GM23338 (cell line): ENCODE data around the gene HAL. TPM values are rescaled to one million over a fixed set of nuclear protein-coding genes. Genes with fewer than 3 reads are reported as not detected.

Experiments used
- ATAC-seq: fragments of 200-7000 bp; cut with Tn5 transposase; 3 replicates; pipeline ENCODE4 v1.9.1; 2020
- DNase-seq: peaks from one replicate; pipeline ENCODE4 v3.0.0-alpha.2; 2015; ENCODE audit warnings: low spot score
- H2AFZ ChIP-seq: fragments of 200-600 bp; sonication (generic); 2 replicates; pipeline ENCODE4 v1.8.0; 2016; ENCODE audit warnings: antibody characterized with exemption, mild to moderate bottlenecking, moderate library complexity
- H3F3A ChIP-seq: fragments of 200-600 bp; sonication (generic); replicated peaks from 2 replicates; pipeline ENCODE4 v1.8.0; 2017; ENCODE audit warnings: antibody characterized with exemption, mixed run types, low read depth
- H3K27ac ChIP-seq: fragments of 200-600 bp; sonication (generic); 2 replicates; pipeline ENCODE4 v1.6.1; 2016; ENCODE audit warnings: low read depth
- H3K27me3 ChIP-seq: fragments of 200-600 bp; sonication (generic); 2 replicates; pipeline ENCODE4 v1.8.0; 2016; ENCODE audit warnings: mild to moderate bottlenecking, mixed run types, moderate library complexity; ENCODE audit not compliant: insufficient read depth
- H3K36me3 ChIP-seq: fragments of 200-600 bp; sonication (generic); 2 replicates; pipeline ENCODE4 v1.8.0; 2016; ENCODE audit warnings: mild to moderate bottlenecking; ENCODE audit not compliant: insufficient read depth
- H3K4me1 ChIP-seq: fragments of 200-600 bp; sonication (generic); 2 replicates; pipeline ENCODE4 v1.8.0; 2016; ENCODE audit warnings: mild to moderate bottlenecking, moderate library complexity; ENCODE audit not compliant: insufficient read depth
- H3K4me2 ChIP-seq: fragments of 200-600 bp; sonication (generic); 2 replicates; pipeline ENCODE4 v1.7.1; 2017; ENCODE audit warnings: mixed run types
- H3K4me3 ChIP-seq: fragments of 200-600 bp; sonication (generic); 2 replicates; pipeline ENCODE4 v1.6.1; 2016; ENCODE audit warnings: mixed run types
- H3K79me2 ChIP-seq: fragments of 200-600 bp; sonication (generic); replicated peaks from 2 replicates; pipeline ENCODE4 v1.8.0; 2017; ENCODE audit warnings: mild to moderate bottlenecking; ENCODE audit not compliant: insufficient read depth
- H3K9me2 ChIP-seq: fragments of 200-600 bp; sonication (generic); 2 replicates; pipeline ENCODE4 v1.8.0; 2017; ENCODE audit not compliant: insufficient read depth
- H4K20me1 ChIP-seq: fragments of 200-600 bp; sonication (generic); replicated peaks from 2 replicates; pipeline ENCODE4 v1.8.0; 2017; ENCODE audit warnings: mild to moderate bottlenecking; ENCODE audit not compliant: insufficient read depth
- H3K27ac Mint-ChIP-seq: 2 replicates; pipeline ENCODE4 v1.8.0; 2020; ENCODE audit warnings: inconsistent platforms, mild to moderate bottlenecking, moderate library complexity, mixed read lengths
- H3K27me3 Mint-ChIP-seq: 3 replicates; pipeline ENCODE4 v1.8.0; 2022; ENCODE audit warnings: low read depth, mild to moderate bottlenecking, moderate library complexity, mixed read lengths, inconsistent platforms; ENCODE audit not compliant: insufficient read depth, poor library complexity
- H3K36me3 Mint-ChIP-seq: 3 replicates; pipeline ENCODE4 v1.8.0; 2021; ENCODE audit warnings: low read depth, mild to moderate bottlenecking, inconsistent platforms, moderate library complexity, mixed read lengths
- H3K4me1 Mint-ChIP-seq: 3 replicates; pipeline ENCODE4 v1.8.0; 2020; ENCODE audit warnings: mild to moderate bottlenecking, inconsistent platforms, mixed read lengths
- H3K4me3 Mint-ChIP-seq: 3 replicates; pipeline ENCODE4 v1.8.0; 2021; ENCODE audit warnings: moderate library complexity, mild to moderate bottlenecking, inconsistent platforms, mixed read lengths
- H3K9me3 Mint-ChIP-seq: 3 replicates; pipeline ENCODE4 v1.8.0; 2020; ENCODE audit warnings: moderate library complexity, mild to moderate bottlenecking, inconsistent platforms, mixed read lengths
- CREB1 ChIP-seq: fragments of 250-450 bp; sonication (Bioruptor Pico); IDR thresholded peaks from 2 replicates; pipeline ENCODE4 v1.5.0; 2020; ENCODE audit warnings: low read depth, mild to moderate bottlenecking, moderate library complexity
- CTCF ChIP-seq, 2 experiments: fragments of 200-600 bp in 1 of 2; sonication (generic) in 1 of 2; conservative IDR thresholded peaks; 2 replicates each; pipeline versions ENCODE4 v1.5.1 to v1.6.1; 2016 to 2017; ENCODE audit warnings: antibody characterized with exemption in 2 of 2, low read depth in 2 of 2, mild to moderate bottlenecking in 2 of 2, moderate library complexity in 1 of 2
- ETS1 ChIP-seq: IDR thresholded peaks from 2 replicates; pipeline ENCODE4 v1.6.1; 2016; ENCODE audit warnings: antibody characterized with exemption
- EZH2 ChIP-seq: fragments of 200-600 bp; sonication (generic); IDR thresholded peaks from one replicate; pipeline ENCODE4 v1.8.0; 2017; ENCODE audit warnings: antibody characterized with exemption, mild to moderate bottlenecking, low read depth; ENCODE audit not compliant: unreplicated experiment
- EZH2phosphoT487 ChIP-seq: fragments of 200-600 bp; sonication (generic); IDR thresholded peaks from one replicate; pipeline ENCODE4 v1.8.1; 2018; ENCODE audit warnings: antibody characterized with exemption; ENCODE audit not compliant: unreplicated experiment
- NANOG ChIP-seq: IDR thresholded peaks from 2 replicates; pipeline ENCODE4 v1.6.1; 2016; ENCODE audit warnings: antibody characterized with exemption, borderline replicate concordance
- POLR2AphosphoS5 ChIP-seq: IDR thresholded peaks from 2 replicates; pipeline ENCODE4 v1.6.1; 2016; ENCODE audit warnings: antibody characterized with exemption, low read depth
- REST ChIP-seq: IDR thresholded peaks from one replicate; pipeline ENCODE4 v1.6.1; 2018; ENCODE audit warnings: antibody characterized with exemption; ENCODE audit not compliant: unreplicated experiment
- STAT1 ChIP-seq: IDR thresholded peaks from one replicate; pipeline ENCODE4 v1.6.1; 2016; ENCODE audit warnings: antibody characterized with exemption; ENCODE audit not compliant: unreplicated experiment
- ZNF114 ChIP-seq: fragments of 250-450 bp; sonication (Bioruptor Pico); IDR thresholded peaks from 2 replicates; pipeline ENCODE4 v1.5.0; 2020; ENCODE audit warnings: mild to moderate bottlenecking, moderate library complexity
- ZNF462 ChIP-seq: fragments of 250-450 bp; sonication (Bioruptor Pico); IDR thresholded peaks from 2 replicates; pipeline ENCODE4 v1.5.0; 2020; ENCODE audit warnings: mild to moderate bottlenecking, moderate library complexity
- polyA plus RNA-seq: library from polyadenylated mRNA; unstranded; fragments of >200 nt; fragmentation: Nextera tagmentation; extraction: Ambion mirVana; gene quantifications from 2 replicates; pipeline ENCODE4 v1.2.1, GENCODE V29; 2016
- total RNA-seq: library from RNA; depleted of rRNA; stranded (reverse); fragments of >200 nt; shearing (Covaris generic); gene quantifications from 2 replicates; pipeline ENCODE4 v1.2.3, GENCODE V29; 2014

Gene HAL
- total and polyA plus RNA-seq, 2 experiments from 2014 or later: 0.17 to 0.24 TPM

- DNase-seq (no peak), ATAC-seq (no peak)
- no peaks in the 10 kb centered on the region for H3K36me3 ChIP-seq
- H3K27ac ChIP-seq: no peak overlapping the region
- H3K4me1 Mint-ChIP-seq: peaks cover 8% of the 10 kb centered on the region; the same call in 2 of the 3 replicates
- H3K9me2 ChIP-seq: no peaks in the 10 kb centered on the region
- H2AFZ ChIP-seq: peak overlapping the region; percentile 99
- TF ChIP-seq POLR2AphosphoS5 (no peak), ZNF462 (CRISPR knock-in tag) (no peak), CTCF (conservative IDR thresholded peaks at IDR 0.05; ENCODE audit: low read depth in 2 of 2) (no peak), CREB1 (no peak), ETS1 (no peak), EZH2 (no peak), STAT1 (no peak), REST (no peak), EZH2phosphoT487 (no peak), NANOG (no peak), ZNF114 (CRISPR knock-in tag) (no peak)
- H3K79me2 ChIP-seq: no peaks in the 10 kb centered on the region
- H3K4me2 ChIP-seq: peak overlapping the region; percentile 82
- peaks cover 20% of the 10 kb centered on the region for H3K27me3 Mint-ChIP-seq
- peak overlapping the region; percentile 90 for H3K4me3 ChIP-seq
- H3K36me3 Mint-ChIP-seq: peaks cover 4% of the 10 kb centered on the region; the same call in 1 of the 3 replicates
- peak overlapping the region; percentile 92 for H3K4me3 Mint-ChIP-seq
- no peaks in the 10 kb centered on the region for H3F3A ChIP-seq
- no peaks in the 10 kb centered on the region for H4K20me1 ChIP-seq
- H3K27me3 ChIP-seq: peaks cover 25% of the 10 kb centered on the region
- peaks cover 7% of the 10 kb centered on the region; the same call in 2 of the 3 replicates for H3K9me3 Mint-ChIP-seq
- H3K4me1 ChIP-seq: peaks cover 4% of the 10 kb centered on the region; the same call in 1 of the 2 replicates
- no peak overlapping the region for H3K27ac Mint-ChIP-seq
These were observed 54.0 kb downstream of the HAL start for GRCh38 chr12:95942101-95942523.
